ENCODE results near the gene STEAP3.

GRCh38 chr2:119248311-119248710 lies 24.7 kb downstream of the STEAP3 start:
- TF ChIP-seq CTCF (IDR thresholded peaks at IDR 0.05; ENCODE audit: extremely low read depth in 1 of 2, insufficient read depth in 1 of 2, low read depth in 1 of 2, low read length in 2 of 2) (no peak), POLR2A (IDR thresholded peaks at IDR 0.05; ENCODE audit: low read depth, low read length) (no peak), EZH2 (IDR thresholded peaks at IDR 0.05; ENCODE audit: borderline replicate concordance, low read depth, low read length, severe bottlenecking) (no peak), POLR2AphosphoS5 (IDR thresholded peaks at IDR 0.05; ENCODE audit: insufficient read depth, low read depth, low read length) (no peak)
